ENCODE measurements around the gene STK32A. TPM values are rescaled to one million over a fixed set of nuclear protein-coding genes. Genes with fewer than 3 reads are reported as not detected.

The STK32A gene
- total RNA-seq, 1 experiment from 2014 or later: 1.2 TPM

GRCh38 chr5:147245381-147246165 lies 10.7 kb downstream of the STK32A start:
- no peaks in the 10 kb centered on the region for H3K9me2 ChIP-seq (ENCODE audit: insufficient read depth)
- no peaks in the 10 kb centered on the region for H3K27me3 ChIP-seq (ENCODE audit: insufficient read depth, low read length)
- no peak for DNase-seq (ENCODE audit: low read depth, low spot score)
- H3K79me2 ChIP-seq (ENCODE audit: insufficient read depth, low read length): no peaks in the 10 kb centered on the region
- H3K36me3 ChIP-seq (ENCODE audit: control insufficient read depth in 1 of 2, insufficient read depth in 2 of 2, low read length in 2 of 2): no peaks in the 10 kb centered on the region
- POLR2A ChIA-PET: no interaction called here
- no TSS peak for BruUV-seq (replicated peaks)
- H3K4me3 ChIP-seq (replicated peaks in 1 of 2; ENCODE audit: low read depth in 1 of 2, low read length in 2 of 2): no peak overlapping the region
- H4K20me1 ChIP-seq (ENCODE audit: insufficient read depth): no peaks in the 10 kb centered on the region
- no peak overlapping the region for H3K9ac ChIP-seq (ENCODE audit: low read length)
- RAD21 ChIA-PET (ENCODE audit: low non-redundant PET in 1 of 2, low total read pairs in 2 of 2, uncharacterized antibody in 2 of 2, unreplicated experiment in 2 of 2): no interaction called here
- H2AFZ ChIP-seq (ENCODE audit: low read depth, low read length, poor library complexity, severe bottlenecking): no peak overlapping the region
- H3K4me1 ChIP-seq (ENCODE audit: control insufficient read depth in 1 of 2, insufficient read depth in 2 of 2, low read length in 2 of 2): no peaks in the 10 kb centered on the region
- CTCF ChIA-PET: no interaction called here
- no peak for TF ChIP-seq EZH2 (IDR thresholded peaks at IDR 0.05)
- TF ChIP-seq JUND (IDR thresholded peaks at IDR 0.05): no peak
- TF ChIP-seq ELF1 (IDR thresholded peaks at IDR 0.05; ENCODE audit: borderline replicate concordance, low read depth): no peak
- no peak for TF ChIP-seq SRF (IDR thresholded peaks at IDR 0.05; ENCODE audit: low read depth)
- no peak for TF ChIP-seq YY1 (IDR thresholded peaks at IDR 0.05; ENCODE audit: extremely low read depth, insufficient replicate concordance, low read depth, low read length)
- no peak for TF ChIP-seq ATF3 (IDR thresholded peaks at IDR 0.05)
- TF ChIP-seq SP1 (IDR thresholded peaks at IDR 0.05; ENCODE audit: low read depth): no peak
- no peak for TF ChIP-seq ZNF274 (IDR thresholded peaks at IDR 0.05; ENCODE audit: low read depth, low read length)
- TF ChIP-seq POLR2AphosphoS5 (IDR thresholded peaks at IDR 0.05; ENCODE audit: low read depth, low read length): no peak
- no peak for TF ChIP-seq ZFX (IDR thresholded peaks at IDR 0.05)
- no peak for TF ChIP-seq CBX3 (IDR thresholded peaks at IDR 0.05; ENCODE audit: low read depth)
- TF ChIP-seq EGR1 (IDR thresholded peaks at IDR 0.05; ENCODE audit: low read depth): no peak
- TF ChIP-seq REST (IDR thresholded peaks at IDR 0.05; ENCODE audit: low read depth): no peak
- no peak for TF ChIP-seq FOSL1 (IDR thresholded peaks at IDR 0.05; ENCODE audit: low read depth)
- TF ChIP-seq EZH2phosphoT487 (IDR thresholded peaks at IDR 0.05; ENCODE audit: borderline replicate concordance): no peak
- TF ChIP-seq RAD21 (IDR thresholded peaks at IDR 0.05; ENCODE audit: low read depth): no peak
- no peak for TF ChIP-seq TCF7L2 (IDR thresholded peaks at IDR 0.05; ENCODE audit: borderline replicate concordance, extremely low read depth, insufficient read depth, insufficient read length)
- intact Hi-C loops (cut with micrococcal nuclease): no loop called here
- no peak overlapping the region for H3K27ac ChIP-seq (ENCODE audit: low read depth, low read length)
- H3K4me2 ChIP-seq (ENCODE audit: low read length): no peak overlapping the region
- ATAC-seq: no peak
- no peaks in the 10 kb centered on the region for H3K9me3 ChIP-seq (ENCODE audit: control insufficient read depth in 1 of 2, insufficient read depth in 1 of 2, low read depth in 1 of 2, low read length in 2 of 2)
